Neural cell (in vitro differentiated cells): ENCODE data around the gene B4GALT1. TPM values are rescaled to one million over a fixed set of nuclear protein-coding genes. Genes with fewer than 3 reads are reported as not detected.

Source experiments
- H2AFZ ChIP-seq: fragments of 200-600, 300-800 bp; sonication (generic), shearing (Covaris generic); 2 replicates; pipeline ENCODE4 v1.6.0; 2014; ENCODE audit warnings: low read depth, mild to moderate bottlenecking, antibody characterized with exemption, low read length, moderate library complexity
- H3F3A ChIP-seq: fragments of 200-600 bp; shearing (Covaris generic); 2 replicates; pipeline ENCODE4 v1.6.1; 2016; ENCODE audit warnings: mild to moderate bottlenecking, moderate library complexity, mixed read lengths, antibody characterized with exemption, low read length; ENCODE audit not compliant: insufficient read depth, poor library complexity, severe bottlenecking
- H3K27ac ChIP-seq: fragments of 200-600, 300-800 bp; sonication (generic), shearing (Covaris generic); 2 replicates; pipeline ENCODE4 v1.5.1; 2014; ENCODE audit warnings: mild to moderate bottlenecking, low read length, moderate library complexity
- H3K27me3 ChIP-seq: fragments of 300-800, 200-600 bp; sonication (generic), shearing (Covaris generic); 2 replicates; pipeline ENCODE4 v1.6.0; 2014; ENCODE audit warnings: mild to moderate bottlenecking, low read depth, low read length, moderate library complexity; ENCODE audit not compliant: insufficient read depth
- H3K36me3 ChIP-seq: fragments of 300-800, 200-600 bp; sonication (generic), shearing (Covaris generic); 2 replicates; pipeline ENCODE4 v1.5.1; 2014; ENCODE audit warnings: mild to moderate bottlenecking, antibody characterized with exemption, low read length, moderate library complexity; ENCODE audit not compliant: insufficient read depth
- H3K4me2 ChIP-seq: fragments of 300-800, 200-600 bp; sonication (generic), shearing (Covaris generic); 2 replicates; pipeline ENCODE4 v1.6.0; 2014; ENCODE audit warnings: mild to moderate bottlenecking, low read length
- H3K4me3 ChIP-seq: fragments of 300-800, 200-600 bp; sonication (generic), shearing (Covaris generic); 2 replicates; pipeline ENCODE4 v1.5.1; 2014; ENCODE audit warnings: mild to moderate bottlenecking, low read length, moderate library complexity
- H3K79me2 ChIP-seq: fragments of 200-600 bp; shearing (Covaris generic); replicated peaks from 2 replicates; pipeline ENCODE4 v1.6.0; 2014; ENCODE audit warnings: mild to moderate bottlenecking, low read length, moderate library complexity; ENCODE audit not compliant: insufficient read depth
- H3K9ac ChIP-seq: fragments of 300-800, 200-600 bp; sonication (generic), shearing (Covaris generic); 2 replicates; pipeline ENCODE4 v1.6.1; 2016; ENCODE audit warnings: mild to moderate bottlenecking, low read length, mixed read lengths
- H3K9me2 ChIP-seq: fragments of 200-600 bp; shearing (Covaris generic); 2 replicates; pipeline ENCODE4 v1.6.1; 2016; ENCODE audit warnings: mild to moderate bottlenecking, low read length, mixed read lengths; ENCODE audit not compliant: insufficient read depth
- H3K9me3 ChIP-seq: fragments of 200-600, 300-800 bp; sonication (generic), shearing (Covaris generic); 2 replicates; pipeline ENCODE4 v1.6.1; 2016; ENCODE audit warnings: mild to moderate bottlenecking, mixed run types, low read length, moderate library complexity, mixed read lengths
- H4K20me1 ChIP-seq: fragments of 200-600 bp; shearing (Covaris generic); 2 replicates; pipeline ENCODE4 v1.6.1; 2016; ENCODE audit warnings: mild to moderate bottlenecking, mixed run types; ENCODE audit not compliant: insufficient read depth
- CTCF ChIP-seq: fragments of 450-650 bp; IDR thresholded peaks from 2 replicates; pipeline ENCODE4 v1.5.1; 2014; ENCODE audit warnings: antibody characterized with exemption, mild to moderate bottlenecking, moderate library complexity; ENCODE audit not compliant: poor library complexity, severe bottlenecking
- MXI1 ChIP-seq: fragments of 450-650 bp; conservative IDR thresholded peaks from 2 replicates; pipeline ENCODE4 v1.6.1; 2014; ENCODE audit warnings: antibody characterized with exemption, mild to moderate bottlenecking; ENCODE audit not compliant: poor library complexity, severe bottlenecking
- POLR2AphosphoS5 ChIP-seq: IDR thresholded peaks from 2 replicates; pipeline ENCODE4 v1.6.1; 2012
- TAF1 ChIP-seq: IDR thresholded peaks from 2 replicates; pipeline ENCODE4 v1.6.1; 2012; ENCODE audit warnings: low read depth
- polyA plus RNA-seq: library from polyadenylated mRNA; depleted of rRNA; stranded (reverse); fragments of >200 nt; gene quantifications from 2 replicates; pipeline ENCODE4 v1.2.3, GENCODE V29; 2014
- small RNA-seq, 3 experiments: library from RNA; depleted of rRNA; stranded (forward); fragments of <200 nt; gene quantifications; one replicate each; pipeline ENCODE3, GENCODE V24; 2012

The B4GALT1 gene
- polyA plus RNA-seq, 1 donor from 2014 or later = 0.41 TPM

DNA sequence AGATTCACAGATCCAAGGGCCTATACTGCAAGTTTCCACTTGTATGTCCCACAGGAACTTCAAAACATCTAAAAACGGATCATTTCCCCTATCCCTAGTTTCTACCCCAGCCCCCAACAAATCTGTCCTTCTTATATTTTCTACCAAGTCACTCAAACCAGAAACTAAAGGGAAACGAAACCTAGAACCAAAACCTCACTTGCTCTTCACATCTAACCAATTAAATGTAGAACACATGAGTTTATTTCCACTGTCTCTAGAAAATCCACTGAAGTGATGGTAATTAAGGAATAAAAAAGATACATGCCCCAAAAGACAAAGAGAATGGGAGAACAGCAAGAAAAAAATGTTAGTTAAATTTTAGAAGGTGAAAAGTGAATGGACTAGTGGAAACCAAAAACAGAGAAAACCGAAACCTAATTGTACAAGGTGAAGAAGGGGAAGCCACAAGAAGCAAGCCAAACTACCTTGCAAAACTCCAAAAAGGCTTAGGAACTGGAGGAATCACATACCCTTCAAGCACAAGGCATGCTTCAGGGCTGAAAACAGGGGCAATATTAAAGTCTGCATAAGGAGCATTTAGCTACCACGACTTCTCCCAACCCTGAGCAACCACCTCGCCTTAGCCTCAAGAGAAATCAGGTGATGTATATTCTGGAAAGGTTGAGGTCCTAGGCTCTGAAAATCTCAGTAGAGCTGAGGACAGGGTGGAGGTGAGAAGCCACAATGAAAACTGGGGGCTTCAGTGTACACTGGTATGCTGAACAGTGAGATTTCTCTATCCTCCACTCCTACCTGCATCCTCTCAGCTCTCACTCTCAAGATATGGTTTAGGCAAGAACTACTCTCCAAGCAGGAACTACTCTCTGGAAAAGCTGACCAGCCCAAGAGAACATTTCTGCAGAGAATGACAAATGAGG lies 101.7 kb downstream of the B4GALT1 start:
- Histone ChIP-seq H3K4me3 (no peak overlapping the region), H3K9me2 (no peaks in the 10 kb centered on the region), H3K36me3 (peaks cover 8% of the 10 kb centered on the region), H3K4me2 (no peak overlapping the region), H3K9me3 (no peaks in the 10 kb centered on the region), H3K27ac (no peak overlapping the region), H3K79me2 (no peaks in the 10 kb centered on the region), H3K9ac (no peak overlapping the region), H3F3A (no peaks in the 10 kb centered on the region), H3K27me3 (no peaks in the 10 kb centered on the region), H4K20me1 (no peaks in the 10 kb centered on the region), H2AFZ (no peak overlapping the region)
- TF ChIP-seq MXI1 (no peak), CTCF (no peak), POLR2AphosphoS5 (no peak), TAF1 (no peak)

Small RNA genes lying within 50 kb of the gene (small RNA-seq; reads per million reads assigned to genes)
- 0 to 0.41 (median 0) reads per million in 3 experiments for gene RNU4ATAC15P

Other genes starting within 250 kb of the B4GALT1 start
- 45.6 and 46.4 TPM in 2 replicates for gene APTX, start 165.7 kb downstream of the B4GALT1 start, polyA plus RNA-seq
- gene DNAJA1, start 142.1 kb downstream of the B4GALT1 start, polyA plus RNA-seq = 470 and 547 TPM in 2 replicates
- gene SMU1, start 90.7 kb downstream of the B4GALT1 start, polyA plus RNA-seq = 25.4 and 27.4 TPM in 2 replicates
- not detected in 2 replicates for gene SPINK4, start 72.8 kb upstream of the B4GALT1 start, polyA plus RNA-seq
- 90.4 and 94.9 TPM in 2 replicates for gene BAG1, start 97.4 kb upstream of the B4GALT1 start, polyA plus RNA-seq
- 261 and 286 TPM in 2 replicates for gene CHMP5, start 97.7 kb upstream of the B4GALT1 start, polyA plus RNA-seq
- gene NFX1, start 123.2 kb upstream of the B4GALT1 start, polyA plus RNA-seq = 14.3 and 14.7 TPM in 2 replicates
- not detected in 2 replicates for gene AQP7, start 235.2 kb upstream of the B4GALT1 start, polyA plus RNA-seq